ENCODE results near the gene DNM3. TPM values are rescaled to one million over a fixed set of nuclear protein-coding genes. Genes with fewer than 3 reads are reported as not detected.

Gene DNM3
- total RNA-seq, 1 experiment from 2014 or later: 0.23 TPM

GRCh38 chr1:171972846-171973245 lies 131.5 kb downstream of the DNM3 start:
- no peak for DNase-seq (ENCODE audit: low read depth)

- no peak for DNase-seq (ENCODE audit: low read depth)
These were observed 132.1 kb downstream of the DNM3 start for GRCh38 chr1:171973421-171973820.

GRCh38 chr1:171981303-171981702 lies 140.0 kb downstream of the DNM3 start:
- no peak for DNase-seq (ENCODE audit: low read depth)

- DNase-seq (ENCODE audit: low read depth): peak; percentile 32
These were observed 142.3 kb downstream of the DNM3 start for GRCh38 chr1:171983584-171983983.

GRCh38 chr1:171984262-171984661 lies 143.0 kb downstream of the DNM3 start:
- DNase-seq (ENCODE audit: low read depth): no peak

- peak; percentile 33 for DNase-seq (ENCODE audit: low read depth)
These were observed 143.7 kb downstream of the DNM3 start for GRCh38 chr1:171984850-171985485.

GRCh38 chr1:171985639-171986038 lies 144.3 kb downstream of the DNM3 start:
- DNase-seq (ENCODE audit: low read depth): peak; percentile 8

- DNase-seq (ENCODE audit: low read depth): peak; percentile 7
These were observed 147.1 kb downstream of the DNM3 start for GRCh38 chr1:171988243-171988885.

GRCh38 chr1:171990371-171990770 lies 149.1 kb downstream of the DNM3 start:
- no peak for DNase-seq (ENCODE audit: low read depth)

GRCh38 chr1:171994293-171994692 lies 153.0 kb downstream of the DNM3 start:
- no peak for DNase-seq (ENCODE audit: low read depth)

- DNase-seq (ENCODE audit: low read depth): no peak
These were observed 154.3 kb downstream of the DNM3 start for GRCh38 chr1:171995573-171995972.

GRCh38 chr1:171997936-171998335 lies 156.6 kb downstream of the DNM3 start:
- no peak for DNase-seq (ENCODE audit: low read depth)

- peak; percentile 3 for DNase-seq (ENCODE audit: low read depth)
These were observed 157.4 kb downstream of the DNM3 start for GRCh38 chr1:171998711-171999110.

GRCh38 chr1:171999756-172000155 lies 158.5 kb downstream of the DNM3 start:
- DNase-seq (ENCODE audit: low read depth): peak; percentile 68

- DNase-seq (ENCODE audit: low read depth): no peak
These were observed 160.0 kb downstream of the DNM3 start for GRCh38 chr1:172001288-172001687.

GRCh38 chr1:172002725-172003345 lies 161.5 kb downstream of the DNM3 start:
- DNase-seq (ENCODE audit: low read depth): peak; percentile 62

GRCh38 chr1:172003766-172004530 lies 162.7 kb downstream of the DNM3 start:
- peak; percentile 41 for DNase-seq (ENCODE audit: low read depth)

GRCh38 chr1:172004671-172005070 lies 163.4 kb downstream of the DNM3 start:
- DNase-seq (ENCODE audit: low read depth): no peak

- DNase-seq (ENCODE audit: low read depth): peak; percentile 10
These were observed 164.6 kb downstream of the DNM3 start for GRCh38 chr1:172005856-172006255.

GRCh38 chr1:172006660-172007059 lies 165.4 kb downstream of the DNM3 start:
- no peak for DNase-seq (ENCODE audit: low read depth)

- DNase-seq (ENCODE audit: low read depth): no peak
These were observed 177.5 kb downstream of the DNM3 start for GRCh38 chr1:172018727-172019311.

- no peak for DNase-seq (ENCODE audit: low read depth)
These were observed 178.7 kb downstream of the DNM3 start for GRCh38 chr1:172019976-172020375.

All from LHCN-M2 (cell line).